H1 (cell line): ENCODE data around the gene CSNK1A1. TPM values are rescaled to one million over a fixed set of nuclear protein-coding genes. Genes with fewer than 3 reads are reported as not detected.

ENCODE experiments used
- CTBP2 ChIP-seq: IDR thresholded peaks from 2 replicates; pipeline ENCODE4 v1.7.0; 2011; ENCODE audit warnings: borderline replicate concordance, mild to moderate bottlenecking, moderate library complexity, mixed read lengths, low read length; ENCODE audit not compliant: insufficient read depth, insufficient read length
- polyA plus RNA-seq, 7 experiments: library from polyadenylated mRNA; depleted of rRNA in 3 of 7; stranded (reverse) in 5 of 7; unstranded in 2 of 7; fragments of >200 nt in 5 of 7; fragments of 200-250 nt in 2 of 7; gene quantifications; 1 replicate in 5 of 7; 2 replicates in 1 of 7; 4 replicates in 1 of 7; pipeline versions ENCODE4 v1.2.1 to v1.2.3, GENCODE V29; 2011 to 2013; ENCODE audit warnings: missing spikeins in 2 of 7, mixed read lengths in 2 of 7
- total RNA-seq: library from RNA; stranded (reverse); fragmentation: NEBNext Ultra II Directional; extraction: Animal tissue kit (Norgen Biotek cat#: 25700); gene quantifications from 2 replicates; pipeline ENCODE4 v1.2.1, GENCODE V29; 2021

CSNK1A1 gene
- total and polyA plus RNA-seq, 2 of the 8 experiments (the other 6 are each of a cell fraction or from before 2014, with no cell fraction given), result 61.2 to 244 TPM

GRCh38 chr5:149572576-149573231 is 21.5 kb upstream of the CSNK1A1 start (continued):
- TF ChIP-seq CTBP2, result no peak
